ENCODE data around the gene TLR4. TPM values are rescaled to one million over a fixed set of nuclear protein-coding genes. Genes with fewer than 3 reads are reported as not detected.

Gene TLR4
- polyA plus RNA-seq, 1 donor, result 6.2 TPM

GRCh38 chr9:117706421-117707116 lies 2.4 kb downstream of the TLR4 start:
- no peak overlapping the region for H3K4me3 ChIP-seq (ENCODE audit: low read length)
- H3K36me3 ChIP-seq (ENCODE audit: control insufficient read depth, insufficient read depth, low read length), result no peaks in the 10 kb centered on the region
- no peaks in the 10 kb centered on the region for H3K4me1 ChIP-seq (ENCODE audit: control insufficient read depth, insufficient read depth, low read length)
- WGBS (ENCODE audit: insufficient coverage, low lambda C conversion rate), result 21% methylated on average over 3 of the region's 4 CpGs
- DNase-seq, result peak in 1 of 2 donors; percentile 35
- no peaks in the 10 kb centered on the region for H3K27me3 ChIP-seq (ENCODE audit: control insufficient read depth, insufficient read depth, low read length)
- H3K27ac ChIP-seq (ENCODE audit: low read length), result no peak overlapping the region
- H3K9me3 ChIP-seq (ENCODE audit: control insufficient read depth, low read depth, low read length), result no peaks in the 10 kb centered on the region

GRCh38 chr9:117707561-117707960 lies 3.4 kb downstream of the TLR4 start:
- 60% methylated on average over 1 of the region's 1 CpG for WGBS (ENCODE audit: insufficient coverage, low lambda C conversion rate)

GRCh38 chr9:117709936-117710335 lies 5.7 kb downstream of the TLR4 start:
- H3K4me1 ChIP-seq (ENCODE audit: control insufficient read depth, insufficient read depth, low read length), result no peaks in the 10 kb centered on the region

More at GRCh38 chr9:117707561-117707960, 3.4 kb downstream of the TLR4 start:
- Histone ChIP-seq H3K4me3 (ENCODE audit: low read length) (no peak overlapping the region), H3K36me3 (ENCODE audit: control insufficient read depth, insufficient read depth, low read length) (no peaks in the 10 kb centered on the region), H3K27ac (ENCODE audit: low read length) (no peak overlapping the region), H3K4me1 (ENCODE audit: control insufficient read depth, insufficient read depth, low read length) (no peaks in the 10 kb centered on the region), H3K9me3 (ENCODE audit: control insufficient read depth, low read depth, low read length) (no peaks in the 10 kb centered on the region), H3K27me3 (ENCODE audit: control insufficient read depth, insufficient read depth, low read length) (no peaks in the 10 kb centered on the region)
- no peak for DNase-seq

GRCh38 chr9:117714282-117714681 lies 10.1 kb downstream of the TLR4 start:
- Histone ChIP-seq H3K4me3 (ENCODE audit: low read length) (no peak overlapping the region), H3K36me3 (ENCODE audit: control insufficient read depth, insufficient read depth, low read length) (no peaks in the 10 kb centered on the region), H3K27me3 (ENCODE audit: control insufficient read depth, insufficient read depth, low read length) (no peaks in the 10 kb centered on the region), H3K4me1 (ENCODE audit: control insufficient read depth, insufficient read depth, low read length) (no peaks in the 10 kb centered on the region), H3K9me3 (ENCODE audit: control insufficient read depth, low read depth, low read length) (no peaks in the 10 kb centered on the region), H3K27ac (ENCODE audit: low read length) (no peak overlapping the region)
- WGBS (ENCODE audit: insufficient coverage, low lambda C conversion rate), result no CpG with 5 or more reads among the region's 6 CpGs
- no peak for DNase-seq

More at GRCh38 chr9:117709936-117710335, 5.7 kb downstream of the TLR4 start:
- DNase-seq, result no peak
- no peaks in the 10 kb centered on the region for H3K36me3 ChIP-seq (ENCODE audit: control insufficient read depth, insufficient read depth, low read length)
- H3K4me3 ChIP-seq (ENCODE audit: low read length), result no peak overlapping the region
- H3K27ac ChIP-seq (ENCODE audit: low read length), result no peak overlapping the region
- no peaks in the 10 kb centered on the region for H3K9me3 ChIP-seq (ENCODE audit: control insufficient read depth, low read depth, low read length)
- WGBS (ENCODE audit: insufficient coverage, low lambda C conversion rate), result 83% methylated on average over 2 of the region's 2 CpGs
- no peaks in the 10 kb centered on the region for H3K27me3 ChIP-seq (ENCODE audit: control insufficient read depth, insufficient read depth, low read length)

- Histone ChIP-seq H3K27ac (ENCODE audit: low read length) (no peak overlapping the region), H3K4me1 (ENCODE audit: control insufficient read depth, insufficient read depth, low read length) (no peaks in the 10 kb centered on the region)
- WGBS (ENCODE audit: insufficient coverage, low lambda C conversion rate), result 80% methylated on average over 1 of the region's 5 CpGs
Observed at GRCh38 chr9:117715411-117715989, 11.3 kb downstream of the TLR4 start.

GRCh38 chr9:117718085-117718484 lies 13.9 kb downstream of the TLR4 start:
- no peaks in the 10 kb centered on the region for H3K4me1 ChIP-seq (ENCODE audit: control insufficient read depth, insufficient read depth, low read length)
- H3K36me3 ChIP-seq (ENCODE audit: control insufficient read depth, insufficient read depth, low read length), result no peaks in the 10 kb centered on the region
- no peaks in the 10 kb centered on the region for H3K27me3 ChIP-seq (ENCODE audit: control insufficient read depth, insufficient read depth, low read length)
- no peaks in the 10 kb centered on the region for H3K9me3 ChIP-seq (ENCODE audit: control insufficient read depth, low read depth, low read length)
- no peak overlapping the region for H3K27ac ChIP-seq (ENCODE audit: low read length)
- no peak overlapping the region for H3K4me3 ChIP-seq (ENCODE audit: low read length)
- peak in 1 of 2 donors; percentile 43 for DNase-seq

More at GRCh38 chr9:117715411-117715989, 11.3 kb downstream of the TLR4 start:
- no peak for DNase-seq
- H3K27me3 ChIP-seq (ENCODE audit: control insufficient read depth, insufficient read depth, low read length), result no peaks in the 10 kb centered on the region
- no peaks in the 10 kb centered on the region for H3K36me3 ChIP-seq (ENCODE audit: control insufficient read depth, insufficient read depth, low read length)
- H3K9me3 ChIP-seq (ENCODE audit: control insufficient read depth, low read depth, low read length), result no peaks in the 10 kb centered on the region
- H3K4me3 ChIP-seq (ENCODE audit: low read length), result no peak overlapping the region

GRCh38 chr9:117718701-117719100 lies 14.5 kb downstream of the TLR4 start:
- no peak for DNase-seq
- no CpG with 5 or more reads among the region's 2 CpGs for WGBS (ENCODE audit: insufficient coverage, low lambda C conversion rate)
- no peaks in the 10 kb centered on the region for H3K36me3 ChIP-seq (ENCODE audit: control insufficient read depth, insufficient read depth, low read length)
- no peak overlapping the region for H3K4me3 ChIP-seq (ENCODE audit: low read length)
- H3K9me3 ChIP-seq (ENCODE audit: control insufficient read depth, low read depth, low read length), result no peaks in the 10 kb centered on the region
- H3K27ac ChIP-seq (ENCODE audit: low read length), result no peak overlapping the region
- H3K4me1 ChIP-seq (ENCODE audit: control insufficient read depth, insufficient read depth, low read length), result no peaks in the 10 kb centered on the region
- no peaks in the 10 kb centered on the region for H3K27me3 ChIP-seq (ENCODE audit: control insufficient read depth, insufficient read depth, low read length)

GRCh38 chr9:117719161-117719920 lies 15.1 kb downstream of the TLR4 start:
- H3K27ac ChIP-seq (ENCODE audit: low read length), result no peak overlapping the region
- 90% methylated on average over 2 of the region's 7 CpGs for WGBS (ENCODE audit: insufficient coverage, low lambda C conversion rate)
- H3K36me3 ChIP-seq (ENCODE audit: control insufficient read depth, insufficient read depth, low read length), result no peaks in the 10 kb centered on the region

GRCh38 chr9:117720066-117720465 lies 15.9 kb downstream of the TLR4 start:
- Histone ChIP-seq H3K27ac (ENCODE audit: low read length) (no peak overlapping the region), H3K4me3 (ENCODE audit: low read length) (no peak overlapping the region), H3K36me3 (ENCODE audit: control insufficient read depth, insufficient read depth, low read length) (no peaks in the 10 kb centered on the region), H3K9me3 (ENCODE audit: control insufficient read depth, low read depth, low read length) (no peaks in the 10 kb centered on the region), H3K4me1 (ENCODE audit: control insufficient read depth, insufficient read depth, low read length) (no peaks in the 10 kb centered on the region), H3K27me3 (ENCODE audit: control insufficient read depth, insufficient read depth, low read length) (no peaks in the 10 kb centered on the region)
- WGBS (ENCODE audit: insufficient coverage, low lambda C conversion rate), result no CpG with 5 or more reads among the region's 2 CpGs
- DNase-seq, result no peak

More at GRCh38 chr9:117719161-117719920, 15.1 kb downstream of the TLR4 start:
- no peaks in the 10 kb centered on the region for H3K9me3 ChIP-seq (ENCODE audit: control insufficient read depth, low read depth, low read length)
- DNase-seq, result no peak
- no peaks in the 10 kb centered on the region for H3K4me1 ChIP-seq (ENCODE audit: control insufficient read depth, insufficient read depth, low read length)
- H3K27me3 ChIP-seq (ENCODE audit: control insufficient read depth, insufficient read depth, low read length), result no peaks in the 10 kb centered on the region
- no peak overlapping the region for H3K4me3 ChIP-seq (ENCODE audit: low read length)

GRCh38 chr9:117720555-117720954 lies 16.4 kb downstream of the TLR4 start:
- H3K4me3 ChIP-seq (ENCODE audit: low read length), result no peak overlapping the region
- H3K4me1 ChIP-seq (ENCODE audit: control insufficient read depth, insufficient read depth, low read length), result no peaks in the 10 kb centered on the region
- no peaks in the 10 kb centered on the region for H3K9me3 ChIP-seq (ENCODE audit: control insufficient read depth, low read depth, low read length)
- no peaks in the 10 kb centered on the region for H3K36me3 ChIP-seq (ENCODE audit: control insufficient read depth, insufficient read depth, low read length)
- H3K27me3 ChIP-seq (ENCODE audit: control insufficient read depth, insufficient read depth, low read length), result no peaks in the 10 kb centered on the region
- DNase-seq, result peak; percentile 14 to 42
- no peak overlapping the region for H3K27ac ChIP-seq (ENCODE audit: low read length)
- WGBS (ENCODE audit: insufficient coverage, low lambda C conversion rate), result no CpG with 5 or more reads among the region's 5 CpGs

All from large intestine (tissue), 3 donors.